ENCODE measurements around the gene ZNF750. TPM values are rescaled to one million over a fixed set of nuclear protein-coding genes. Genes with fewer than 3 reads are reported as not detected.
A peak's percentile ranks its signal among the peaks of the same experiment; 100 is the strongest.

Gene ZNF750
- total and polyA plus RNA-seq, 7 donors = 0.01 TPM; not detected in 6

- Histone ChIP-seq H3K9me3 (no peaks in the 10 kb centered on the region), H3K4me1 (peaks cover 0 to 27% (median 17%) of the 10 kb centered on the region in 4 donors), H3K27ac (peak overlapping the region in 3 of 4 donors; percentile 36 to 62 (median 52)), H3K36me3 (no peaks in the 10 kb centered on the region), H3K4me3 (no peak overlapping the region), H3K27me3 (no peaks in the 10 kb centered on the region)
- no peak for TF ChIP-seq POLR2A (IDR thresholded peaks at IDR 0.05)
- TF ChIP-seq, protein P1, sequence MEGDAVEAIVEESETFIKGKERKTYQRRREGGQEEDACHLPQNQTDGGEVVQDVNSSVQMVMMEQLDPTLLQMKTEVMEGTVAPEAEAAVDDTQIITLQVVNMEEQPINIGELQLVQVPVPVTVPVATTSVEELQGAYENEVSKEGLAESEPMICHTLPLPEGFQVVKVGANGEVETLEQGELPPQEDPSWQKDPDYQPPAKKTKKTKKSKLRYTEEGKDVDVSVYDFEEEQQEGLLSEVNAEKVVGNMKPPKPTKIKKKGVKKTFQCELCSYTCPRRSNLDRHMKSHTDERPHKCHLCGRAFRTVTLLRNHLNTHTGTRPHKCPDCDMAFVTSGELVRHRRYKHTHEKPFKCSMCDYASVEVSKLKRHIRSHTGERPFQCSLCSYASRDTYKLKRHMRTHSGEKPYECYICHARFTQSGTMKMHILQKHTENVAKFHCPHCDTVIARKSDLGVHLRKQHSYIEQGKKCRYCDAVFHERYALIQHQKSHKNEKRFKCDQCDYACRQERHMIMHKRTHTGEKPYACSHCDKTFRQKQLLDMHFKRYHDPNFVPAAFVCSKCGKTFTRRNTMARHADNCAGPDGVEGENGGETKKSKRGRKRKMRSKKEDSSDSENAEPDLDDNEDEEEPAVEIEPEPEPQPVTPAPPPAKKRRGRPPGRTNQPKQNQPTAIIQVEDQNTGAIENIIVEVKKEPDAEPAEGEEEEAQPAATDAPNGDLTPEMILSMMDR (IDR thresholded peaks at IDR 0.05) = no peak
- no peak for TF ChIP-seq EP300 (IDR thresholded peaks at IDR 0.05)
- no peak for TF ChIP-seq POLR2AphosphoS5 (IDR thresholded peaks at IDR 0.05)
- 53 to 82% methylated on average over 16 of the region's 16 CpGs for WGBS, 2 donors
- DNase-seq = no peak
- intact Hi-C loops (cut with DNase I) = no loop called here
Measured at GRCh38 chr17:82864713-82865248, 25.0 kb upstream of the ZNF750 start.

- intact Hi-C loops (cut with DNase I) = no loop called here
- no peak for DNase-seq
- H3K4me3 ChIP-seq = no peak overlapping the region
- no peaks in the 10 kb centered on the region for H3K27me3 ChIP-seq
- peaks cover 0 to 27% (median 19%) of the 10 kb centered on the region in 4 donors for H3K4me1 ChIP-seq
- TF ChIP-seq POLR2A (IDR thresholded peaks at IDR 0.05) (no peak), POLR2AphosphoS5 (IDR thresholded peaks at IDR 0.05) (peak in 3 of 4 donors; percentile 45 to 55 (median 53)), EP300 (IDR thresholded peaks at IDR 0.05) (no peak)
- TF ChIP-seq, protein P1 (IDR thresholded peaks at IDR 0.05) = no peak
- 47 to 76% methylated on average over 18 of the region's 18 CpGs for WGBS, 2 donors
- H3K36me3 ChIP-seq = no peaks in the 10 kb centered on the region
- H3K27ac ChIP-seq = peak overlapping the region; percentile 3 to 62 (median 44)
- H3K9me3 ChIP-seq = no peaks in the 10 kb centered on the region
Measured at GRCh38 chr17:82863941-82864712, 24.3 kb upstream of the ZNF750 start.

GRCh38 chr17:82863383-82863940 lies 23.6 kb upstream of the ZNF750 start:
- Histone ChIP-seq H3K4me3 (no peak overlapping the region), H3K4me1 (peaks cover 0 to 27% (median 19%) of the 10 kb centered on the region in 4 donors), H3K27ac (peak overlapping the region in 3 of 4 donors; percentile 13 to 62 (median 36)), H3K27me3 (no peaks in the 10 kb centered on the region), H3K9me3 (no peaks in the 10 kb centered on the region), H3K36me3 (no peaks in the 10 kb centered on the region)
- WGBS, 2 donors = 88 to 94% methylated on average over 11 of the region's 11 CpGs
- TF ChIP-seq, protein P1 (IDR thresholded peaks at IDR 0.05) = no peak
- no peak for TF ChIP-seq EP300 (IDR thresholded peaks at IDR 0.05)
- TF ChIP-seq POLR2AphosphoS5 (IDR thresholded peaks at IDR 0.05) = no peak
- no peak for TF ChIP-seq POLR2A (IDR thresholded peaks at IDR 0.05)
- intact Hi-C loops (cut with DNase I) = no loop called here
- no peak for DNase-seq

DNA sequence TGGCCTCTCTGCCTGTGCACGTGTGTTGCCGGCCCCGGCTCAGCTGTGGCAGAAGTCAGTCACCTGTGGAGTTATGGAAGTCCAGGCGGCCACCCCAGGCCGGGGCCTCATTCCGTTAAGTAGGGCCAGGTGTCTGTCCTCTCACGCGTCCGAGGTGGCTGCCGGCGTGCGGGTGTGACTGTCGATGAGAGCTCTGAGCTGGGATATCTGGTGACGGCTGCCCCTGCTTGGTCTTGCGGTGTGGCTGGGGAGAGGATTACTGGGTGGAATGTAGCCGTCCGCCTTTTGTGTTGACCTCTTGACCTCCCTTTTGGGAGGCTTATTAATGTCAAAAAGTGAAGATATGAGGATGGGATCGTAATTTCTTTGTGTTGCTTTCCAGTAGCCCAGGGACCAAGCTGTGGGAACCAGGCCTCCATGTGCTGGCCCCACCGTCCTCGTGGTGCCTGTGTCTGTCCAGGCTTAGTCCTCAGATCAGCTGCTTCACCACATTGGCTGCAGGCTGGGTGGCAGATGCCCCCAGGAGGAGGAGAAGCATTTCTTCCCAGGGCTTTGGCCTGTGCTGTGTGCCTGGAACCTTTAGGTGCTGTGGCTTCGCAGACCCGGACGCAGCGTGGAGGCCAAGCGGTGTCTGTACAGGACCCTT lies 23.0 kb upstream of the ZNF750 start:
- WGBS, 2 donors = 92 to 95% methylated on average over 25 of the region's 25 CpGs
- H3K36me3 ChIP-seq = no peaks in the 10 kb centered on the region
- TF ChIP-seq, protein P1 (IDR thresholded peaks at IDR 0.05) = no peak
- TF ChIP-seq EP300 (IDR thresholded peaks at IDR 0.05) = no peak
- TF ChIP-seq POLR2A (IDR thresholded peaks at IDR 0.05) = no peak
- H3K27me3 ChIP-seq = no peaks in the 10 kb centered on the region
- H3K27ac ChIP-seq = no peak overlapping the region
- H3K4me1 ChIP-seq = peaks cover 0 to 27% (median 19%) of the 10 kb centered on the region in 4 donors
- intact Hi-C loops (cut with DNase I) = no loop called here
- H3K4me3 ChIP-seq = no peak overlapping the region
- DNase-seq = no peak
- no peaks in the 10 kb centered on the region for H3K9me3 ChIP-seq
